ENCODE measurements around the gene DPEP2.
"Not testable (repeated sequence)": the region's sequence is repeated elsewhere in the genome, so short reads cannot be mapped to it uniquely, and the experiment has no call there.

DPEP2 gene

DNA sequence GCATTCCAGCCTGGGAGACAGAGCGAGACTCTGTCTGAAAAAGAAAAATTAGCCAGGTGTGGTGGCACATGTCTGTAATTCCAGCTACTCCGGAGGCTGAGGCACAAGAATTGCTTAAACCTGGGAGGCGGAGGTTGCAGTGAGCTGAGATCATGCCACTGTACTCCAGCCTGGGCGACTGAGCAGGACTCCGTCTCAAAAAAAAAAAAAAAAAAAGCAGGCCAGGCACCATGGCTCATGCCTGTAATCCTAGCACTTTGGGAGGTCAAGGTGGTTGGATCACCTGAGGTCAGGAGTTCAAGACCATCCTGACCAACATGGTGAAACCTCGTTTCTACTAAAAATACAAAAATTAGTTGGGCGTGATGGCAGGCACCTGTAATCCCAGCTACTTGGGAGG is 27.0 kb downstream of the DPEP2 start:
- DNase-seq: not testable (repeated sequence)

DNA sequence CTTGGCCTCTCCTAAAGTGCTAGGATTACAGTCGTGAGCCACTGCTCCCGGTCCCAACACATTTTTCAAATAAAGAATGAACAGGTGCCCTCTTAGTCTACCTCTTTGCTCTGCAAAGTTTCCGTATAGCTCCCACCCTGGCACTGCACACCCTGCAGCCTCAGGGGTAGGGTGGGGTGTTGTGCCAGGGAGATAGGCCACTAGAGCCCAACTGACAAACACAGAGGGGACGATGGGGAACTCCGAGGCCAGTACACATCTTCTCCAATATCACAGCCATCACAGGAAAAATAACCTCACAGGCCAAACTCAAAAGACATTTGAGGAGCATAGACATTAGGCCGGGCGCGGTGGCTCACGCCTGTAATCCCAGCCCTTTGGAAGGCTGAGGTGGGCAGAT is 28.2 kb downstream of the DPEP2 start:
- DNase-seq: no peak

- no peak for DNase-seq
Measured at GRCh38 chr16:67969254-67970039, 29.8 kb downstream of the DPEP2 start.

- peak; percentile 88 for DNase-seq
Measured at GRCh38 chr16:67968400-67969253, 30.7 kb downstream of the DPEP2 start, which contains the start of gene SLC12A4. Gene SLC12A4, minus strand, starts transcription at chr16:67968637. Its CDS starts 84 bp downstream, at chr16:67968553.

GRCh38 chr16:67967958-67968399 is 31.3 kb downstream of the DPEP2 start:
- peak; percentile 29 for DNase-seq

DNA sequence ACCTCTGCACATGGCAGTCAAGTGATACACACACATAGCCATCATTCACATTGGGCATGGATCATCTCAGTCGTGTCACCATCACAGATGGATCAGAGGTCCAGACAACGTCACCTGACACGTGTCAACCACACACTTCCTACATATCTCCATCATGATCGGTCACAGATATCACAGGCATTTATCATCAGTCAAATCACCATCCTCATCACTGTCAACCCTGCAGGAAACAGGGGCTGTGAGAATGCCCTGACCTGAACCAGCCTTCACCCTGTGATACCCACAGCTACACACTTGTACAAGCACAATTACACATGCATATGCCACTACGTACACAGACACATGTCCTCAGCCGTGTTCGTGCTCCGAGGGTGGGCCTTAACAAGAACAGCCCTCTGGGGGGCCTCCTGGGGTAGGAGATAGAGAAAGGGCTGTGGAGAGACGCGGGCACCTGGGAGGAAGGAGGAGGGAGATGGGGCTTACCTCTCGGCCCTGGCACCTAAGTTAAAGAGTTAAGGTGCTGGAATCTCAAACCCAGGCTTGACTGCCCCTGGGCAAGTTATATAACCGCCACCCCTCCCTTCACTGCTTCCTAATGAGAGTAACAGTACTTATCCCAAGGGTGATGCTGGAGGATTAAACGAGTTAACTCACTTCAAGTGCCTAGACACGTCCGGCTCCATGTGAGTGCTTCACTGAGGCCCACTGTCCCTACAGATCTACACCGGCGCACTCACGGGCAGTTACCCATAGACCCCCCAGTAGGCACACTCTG is 31.9 kb downstream of the DPEP2 start:
- peak; percentile 31 for DNase-seq

- no peak for DNase-seq
Measured at GRCh38 chr16:67966549-67967182, 32.6 kb downstream of the DPEP2 start.

GRCh38 chr16:67965668-67966548 is 33.4 kb downstream of the DPEP2 start:
- DNase-seq: no peak

DNA sequence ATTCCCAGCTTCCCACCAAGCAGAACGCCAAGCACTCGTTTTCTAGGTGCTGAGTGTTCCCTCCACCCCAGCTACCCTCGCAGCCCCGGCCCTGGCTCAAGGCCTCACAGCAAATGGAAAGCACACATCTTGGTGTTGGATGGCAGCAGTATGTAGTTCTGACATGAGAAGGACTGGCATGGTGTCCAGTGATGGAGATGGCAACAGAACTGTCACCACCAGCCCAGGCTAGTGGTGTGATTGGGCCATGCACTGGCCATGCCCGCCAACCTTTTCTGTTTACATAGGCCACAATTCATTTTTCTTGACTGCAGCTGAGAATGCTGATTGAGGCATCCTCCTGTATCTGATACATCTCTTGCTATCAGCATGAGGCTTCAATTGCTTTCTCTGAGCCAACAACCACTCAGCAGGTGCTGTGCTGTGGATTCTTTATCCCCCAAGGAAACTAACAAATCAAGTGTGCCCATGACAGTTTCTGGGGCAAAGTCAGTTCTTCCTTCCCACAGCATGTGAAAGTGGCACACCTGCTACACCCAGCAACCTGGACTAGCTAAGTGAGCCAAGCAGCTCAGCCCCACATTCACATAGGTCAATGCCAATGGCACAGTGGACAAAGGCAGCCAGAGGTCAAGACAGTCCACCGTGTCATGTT is 34.7 kb downstream of the DPEP2 start:
- no peak for DNase-seq

DNA sequence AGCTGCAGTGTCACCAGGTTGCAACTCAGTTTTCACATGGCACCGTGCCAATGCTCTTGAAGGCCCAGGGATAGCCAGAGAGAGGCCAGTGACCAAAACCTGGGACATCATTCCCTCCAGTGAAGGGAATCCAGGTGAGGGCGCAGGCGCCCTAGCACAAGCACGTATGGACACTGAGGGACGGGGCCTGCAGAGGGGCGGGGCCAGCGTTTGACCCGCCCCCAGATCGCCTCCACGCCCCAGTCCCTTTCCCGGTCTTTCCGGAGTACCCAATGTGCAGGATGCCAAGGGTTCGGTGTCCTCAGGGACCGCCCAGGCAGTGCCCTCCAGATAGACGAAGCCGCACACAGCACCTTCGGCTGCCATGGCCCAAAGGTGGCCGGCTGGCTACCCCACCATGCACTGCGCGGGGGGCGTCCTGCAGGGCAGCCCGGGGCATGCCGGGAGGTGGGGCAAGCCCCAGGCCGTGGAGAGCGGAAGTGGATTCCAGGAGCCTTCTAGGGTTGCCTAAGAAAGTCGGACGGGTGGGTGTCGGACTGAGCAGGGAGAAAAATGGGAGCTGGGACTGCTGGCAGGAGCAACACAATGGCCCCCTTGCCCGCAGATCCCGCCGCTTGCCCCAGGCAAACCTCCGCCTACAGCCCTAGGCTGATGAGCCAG is 35.5 kb downstream of the DPEP2 start:
- no peak for DNase-seq

- no peak for DNase-seq
Measured at GRCh38 chr16:67963292-67963661, 36.0 kb downstream of the DPEP2 start.

DNA sequence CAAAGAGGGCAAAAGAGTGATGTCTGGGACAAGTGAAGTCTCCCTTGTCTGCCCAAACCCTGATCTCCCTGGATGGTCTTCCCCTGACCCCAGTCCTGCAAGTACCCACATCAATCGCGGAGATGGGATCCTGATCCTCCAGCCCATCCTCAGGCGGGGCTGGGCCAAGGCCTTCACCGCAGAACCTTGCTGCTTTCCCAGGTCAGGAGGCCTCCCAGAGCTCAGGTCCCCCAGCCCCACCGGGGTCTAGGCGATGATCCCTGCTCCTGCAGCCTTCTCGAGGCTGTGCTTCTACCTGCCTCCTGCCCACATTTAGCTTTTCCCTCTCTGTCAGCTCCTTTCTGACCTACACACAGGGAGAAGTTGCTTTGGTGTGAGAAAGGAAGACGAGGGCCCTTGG is 37.1 kb downstream of the DPEP2 start:
- no peak for DNase-seq

GRCh38 chr16:67961551-67961957 is 37.7 kb downstream of the DPEP2 start:
- DNase-seq: no peak

GRCh38 chr16:67959536-67960329 is 39.6 kb downstream of the DPEP2 start:
- no peak for DNase-seq

GRCh38 chr16:67957622-67958021 is 41.7 kb downstream of the DPEP2 start:
- no peak for DNase-seq

- DNase-seq: no peak
Measured at GRCh38 chr16:67954421-67955196, 44.7 kb downstream of the DPEP2 start.

GRCh38 chr16:67953641-67954375 is 45.5 kb downstream of the DPEP2 start:
- no peak for DNase-seq

DNA sequence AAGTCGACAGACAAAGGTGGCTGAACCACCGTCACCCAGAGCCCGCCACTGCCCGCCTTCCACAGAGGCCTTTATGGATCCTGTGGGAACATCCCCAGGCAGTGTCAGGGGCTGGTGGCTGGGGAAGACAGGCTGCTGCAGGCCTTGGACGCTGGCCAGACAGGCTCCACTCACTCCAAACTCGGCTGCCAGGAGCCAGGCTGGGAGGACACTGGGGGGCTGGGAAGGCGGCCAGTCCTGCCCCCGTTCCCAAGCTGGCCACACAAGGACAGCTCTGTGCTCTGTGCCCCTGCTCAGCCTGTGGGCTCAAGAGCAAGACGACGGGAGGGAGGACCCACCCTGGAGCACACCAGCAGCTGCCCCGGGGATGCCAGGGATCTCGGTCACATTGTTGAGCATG is 47.8 kb downstream of the DPEP2 start:
- DNase-seq: no peak

Measured in activated T-cell treated with anti-CD3 and anti-CD28 coated beads, Interleukin-2, amount 50 U/mL, for 1 hour (primary cell).